ENCODE measurements around the gene ZNF644. TPM values are rescaled to one million over a fixed set of nuclear protein-coding genes. Genes with fewer than 3 reads are reported as not detected.

ZNF644 gene
- total and polyA plus RNA-seq, 4 donors, result 6.8 to 38.8 (median 27.2) TPM

- TF ChIP-seq CTCF (IDR thresholded peaks at IDR 0.05; ENCODE audit: low read depth, low read length, missing input control) (no peak), TAF1 (conservative IDR thresholded peaks at IDR 0.05) (no peak), FOXA2 (IDR thresholded peaks at IDR 0.05) (peak; percentile 76), GABPA (IDR thresholded peaks at IDR 0.05 in 1 of 2, conservative IDR thresholded peaks at IDR 0.05 in 1 of 2) (no peak), SP1 (IDR thresholded peaks at IDR 0.05) (no peak), ATF3 (IDR thresholded peaks at IDR 0.05) (peak; percentile 87)
Observed at GRCh38 chr1:90959352-90960206, 62.3 kb downstream of the ZNF644 start (continued).

GRCh38 chr1:90957497-90957896 lies 64.3 kb downstream of the ZNF644 start:
- DNase-seq (ENCODE audit: low spot score), result no peak
- Histone ChIP-seq H3K27ac (ENCODE audit: low read depth in 1 of 2, low read length in 2 of 2) (no peak overlapping the region), H3K36me3 (ENCODE audit: control insufficient read depth in 4 of 4, insufficient read depth in 3 of 4, low read depth in 1 of 4, low read length in 3 of 4) (peaks cover 0 to 5% (median 0%) of the 10 kb centered on the region in 4 donors), H3K4me3 (ENCODE audit: low read depth in 1 of 3, low read length in 3 of 3) (no peak overlapping the region), H3K9me3 (ENCODE audit: control insufficient read depth in 4 of 4, low read length in 3 of 4) (no peaks in the 10 kb centered on the region), H3K4me1 (ENCODE audit: control insufficient read depth in 4 of 4, insufficient read depth in 4 of 4, low read length in 3 of 4) (peaks cover 0 to 14% (median 6%) of the 10 kb centered on the region in 4 donors), H3K9ac (ENCODE audit: low read depth in 1 of 2, low read length in 2 of 2) (no peak overlapping the region), H3K27me3 (ENCODE audit: control insufficient read depth in 4 of 4, insufficient read depth in 4 of 4, low read length in 3 of 4) (no peaks in the 10 kb centered on the region)
- TF ChIP-seq ZBTB33 (IDR thresholded peaks at IDR 0.05) (no peak), TAF1 (conservative IDR thresholded peaks at IDR 0.05) (no peak), YY1 (IDR thresholded peaks at IDR 0.05) (no peak), FOXA2 (IDR thresholded peaks at IDR 0.05) (no peak), RXRA (IDR thresholded peaks at IDR 0.05) (no peak), GABPA (IDR thresholded peaks at IDR 0.05 in 1 of 2, conservative IDR thresholded peaks at IDR 0.05 in 1 of 2) (no peak)

GRCh38 chr1:90955769-90956168 lies 66.1 kb downstream of the ZNF644 start:
- Histone ChIP-seq H3K9ac (ENCODE audit: low read depth in 1 of 2, low read length in 2 of 2) (no peak overlapping the region), H3K27me3 (ENCODE audit: control insufficient read depth in 4 of 4, insufficient read depth in 4 of 4, low read length in 3 of 4) (no peaks in the 10 kb centered on the region), H3K4me3 (ENCODE audit: low read depth in 1 of 3, low read length in 3 of 3) (no peak overlapping the region), H3K27ac (ENCODE audit: low read depth in 1 of 2, low read length in 2 of 2) (no peak overlapping the region), H3K4me1 (ENCODE audit: control insufficient read depth in 4 of 4, insufficient read depth in 4 of 4, low read length in 3 of 4) (peaks cover 0 to 14% (median 6%) of the 10 kb centered on the region in 4 donors), H3K9me3 (ENCODE audit: control insufficient read depth in 4 of 4, low read length in 3 of 4) (no peaks in the 10 kb centered on the region), H3K36me3 (ENCODE audit: control insufficient read depth in 4 of 4, insufficient read depth in 3 of 4, low read depth in 1 of 4, low read length in 3 of 4) (peaks cover 0 to 5% (median 1%) of the 10 kb centered on the region in 4 donors)
- no peak for TF ChIP-seq RAD21 (IDR thresholded peaks at IDR 0.05)
- TF ChIP-seq GABPA (IDR thresholded peaks at IDR 0.05 in 1 of 2, conservative IDR thresholded peaks at IDR 0.05 in 1 of 2), result no peak
- TF ChIP-seq FOXA2 (IDR thresholded peaks at IDR 0.05), result no peak
- no peak for TF ChIP-seq MAX (IDR thresholded peaks at IDR 0.05)
- no peak for TF ChIP-seq YY1 (IDR thresholded peaks at IDR 0.05)
- TF ChIP-seq RXRA (IDR thresholded peaks at IDR 0.05), result no peak
- TF ChIP-seq TAF1 (conservative IDR thresholded peaks at IDR 0.05), result no peak
- no peak for TF ChIP-seq HNF4G (IDR thresholded peaks at IDR 0.05)
- TF ChIP-seq HNF4A (conservative IDR thresholded peaks at IDR 0.05), result no peak
- TF ChIP-seq SP1 (IDR thresholded peaks at IDR 0.05), result no peak
- no peak for TF ChIP-seq CTCF (IDR thresholded peaks at IDR 0.05; ENCODE audit: low read depth, low read length, missing input control)
- no peak for TF ChIP-seq ZBTB33 (IDR thresholded peaks at IDR 0.05)
- no peak for TF ChIP-seq ATF3 (IDR thresholded peaks at IDR 0.05)
- TF ChIP-seq NR2F2 (IDR thresholded peaks at IDR 0.05), result no peak
- no peak for TF ChIP-seq EGR1 (IDR thresholded peaks at IDR 0.05; ENCODE audit: low read depth in 2 of 2)
- no peak for TF ChIP-seq JUND (IDR thresholded peaks at IDR 0.05)
- WGBS, result 99% methylated on average over 1 of the region's 1 CpG
- DNase-seq (ENCODE audit: low spot score), result no peak
